ENCODE measurements around the gene SBSN. TPM values are rescaled to one million over a fixed set of nuclear protein-coding genes. Genes with fewer than 3 reads are reported as not detected.
A peak's percentile ranks its signal among the peaks of the same experiment; 100 is the strongest.

SBSN gene
- total and polyA plus RNA-seq, 12 donors = 0.20 TPM; not detected in 11

DNA sequence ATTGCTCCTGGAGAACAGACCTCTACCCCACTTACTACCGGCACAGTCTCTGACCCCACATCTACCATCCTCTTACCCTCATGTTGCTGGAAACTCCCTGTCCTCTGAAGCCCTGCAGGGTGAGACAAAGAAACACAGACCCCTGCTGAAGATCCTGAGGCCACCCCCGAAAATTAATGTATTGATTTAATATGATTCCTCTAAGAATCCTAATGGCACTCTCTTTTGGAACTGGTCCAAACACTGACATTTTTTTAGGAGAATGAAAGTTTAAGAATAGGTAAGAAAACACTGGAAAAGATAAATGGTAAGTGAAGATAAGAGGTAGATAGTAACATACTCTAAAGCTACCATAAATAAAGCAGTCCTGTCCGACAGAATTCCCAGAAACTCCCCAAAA is 20.0 kb downstream of the SBSN start:
- intact Hi-C loops (cut with DNase I) = loop anchor here in 1 of 10 donors (5.0 kb wide), 1 partner anchor 79 kb away; the partner anchor contains the start of gene PMIS2
- DNase-seq (no peak), ATAC-seq (no peak)
- H3K27ac ChIP-seq = no peak overlapping the region
- WGBS, 2 donors = 87 to 89% methylated on average over 3 of the region's 3 CpGs
- TF ChIP-seq, protein P1, sequence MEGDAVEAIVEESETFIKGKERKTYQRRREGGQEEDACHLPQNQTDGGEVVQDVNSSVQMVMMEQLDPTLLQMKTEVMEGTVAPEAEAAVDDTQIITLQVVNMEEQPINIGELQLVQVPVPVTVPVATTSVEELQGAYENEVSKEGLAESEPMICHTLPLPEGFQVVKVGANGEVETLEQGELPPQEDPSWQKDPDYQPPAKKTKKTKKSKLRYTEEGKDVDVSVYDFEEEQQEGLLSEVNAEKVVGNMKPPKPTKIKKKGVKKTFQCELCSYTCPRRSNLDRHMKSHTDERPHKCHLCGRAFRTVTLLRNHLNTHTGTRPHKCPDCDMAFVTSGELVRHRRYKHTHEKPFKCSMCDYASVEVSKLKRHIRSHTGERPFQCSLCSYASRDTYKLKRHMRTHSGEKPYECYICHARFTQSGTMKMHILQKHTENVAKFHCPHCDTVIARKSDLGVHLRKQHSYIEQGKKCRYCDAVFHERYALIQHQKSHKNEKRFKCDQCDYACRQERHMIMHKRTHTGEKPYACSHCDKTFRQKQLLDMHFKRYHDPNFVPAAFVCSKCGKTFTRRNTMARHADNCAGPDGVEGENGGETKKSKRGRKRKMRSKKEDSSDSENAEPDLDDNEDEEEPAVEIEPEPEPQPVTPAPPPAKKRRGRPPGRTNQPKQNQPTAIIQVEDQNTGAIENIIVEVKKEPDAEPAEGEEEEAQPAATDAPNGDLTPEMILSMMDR (IDR thresholded peaks at IDR 0.05) = no peak
- H3K36me3 ChIP-seq = no peaks in the 10 kb centered on the region
- H3K9me3 ChIP-seq = no peaks in the 10 kb centered on the region
- H3K4me1 ChIP-seq = peaks cover 0 to 17% (median 13%) of the 10 kb centered on the region in 9 donors
- peaks cover 0 to 60% (median 44%) of the 10 kb centered on the region in 7 donors for H3K27me3 ChIP-seq
- no peak overlapping the region for H3K4me3 ChIP-seq

DNA sequence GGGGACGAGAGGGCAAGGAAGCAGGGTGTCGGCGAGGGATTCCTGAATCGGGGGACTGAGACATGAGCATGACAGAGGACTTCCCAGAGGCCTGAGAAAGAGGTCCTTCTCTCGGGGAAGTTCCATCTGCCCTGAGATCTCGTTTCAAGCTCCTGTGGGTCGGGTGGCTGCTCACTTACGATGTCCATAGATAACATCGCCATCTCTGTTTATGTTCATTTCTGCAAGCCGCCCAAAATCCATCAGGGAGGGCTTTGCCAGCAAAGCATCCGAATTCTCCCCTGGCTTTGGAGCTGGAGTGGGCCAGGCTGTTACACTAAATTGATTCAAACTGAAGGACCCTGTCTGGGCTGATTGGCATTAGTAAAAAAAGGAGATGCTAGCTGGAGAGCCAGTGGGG is 20.6 kb downstream of the SBSN start:
- DNase-seq = no peak
- no peak overlapping the region for H3K4me3 ChIP-seq
- H3K36me3 ChIP-seq = no peaks in the 10 kb centered on the region
- peaks cover 0 to 54% (median 38%) of the 10 kb centered on the region in 7 donors for H3K27me3 ChIP-seq
- no peak for ATAC-seq
- TF ChIP-seq, protein P1 (IDR thresholded peaks at IDR 0.05) = no peak
- peaks cover 0 to 17% (median 13%) of the 10 kb centered on the region in 9 donors for H3K4me1 ChIP-seq
- H3K27ac ChIP-seq = no peak overlapping the region
- intact Hi-C loops (cut with DNase I) = loop anchor here in 1 of 10 donors (5.0 kb wide), 1 partner anchor 80 kb away; the partner anchor contains the start of gene PMIS2
- no peaks in the 10 kb centered on the region for H3K9me3 ChIP-seq
- 80 to 83% methylated on average over 11 of the region's 11 CpGs for WGBS, 2 donors

DNA sequence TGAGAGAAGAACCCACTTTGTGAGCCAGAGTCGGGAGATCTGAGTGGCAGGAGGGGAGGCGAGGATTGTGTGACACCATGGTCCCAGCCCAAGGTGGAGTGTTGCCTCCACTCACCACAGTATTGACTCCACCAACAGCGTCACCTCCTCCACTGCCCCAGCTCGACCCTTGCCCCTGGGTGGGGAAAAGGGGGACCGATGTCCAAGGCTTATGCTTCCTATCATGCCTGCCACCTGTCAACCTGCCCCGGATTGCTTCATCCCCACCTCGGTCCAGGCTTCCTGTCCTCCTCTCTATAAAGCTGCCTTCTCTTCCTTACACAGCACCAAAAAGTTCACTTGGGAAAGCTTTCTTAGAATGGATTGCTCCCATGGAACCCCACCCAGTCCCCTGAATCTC is 22.1 kb downstream of the SBSN start:
- H3K4me1 ChIP-seq = peaks cover 0 to 17% (median 13%) of the 10 kb centered on the region in 9 donors
- DNase-seq (no peak), ATAC-seq (no peak)
- WGBS, 2 donors = 79 to 87% methylated on average over 7 of the region's 7 CpGs
- no peak overlapping the region for H3K27ac ChIP-seq
- peaks cover 0 to 39% (median 23%) of the 10 kb centered on the region in 7 donors for H3K27me3 ChIP-seq
- H3K9me3 ChIP-seq = no peaks in the 10 kb centered on the region
- TF ChIP-seq, protein P1 (IDR thresholded peaks at IDR 0.05) = no peak
- intact Hi-C loops (cut with DNase I) = loop anchor here in 1 of 10 donors (5.0 kb wide), 1 partner anchor 81 kb away; the partner anchor contains the start of gene PMIS2
- no peak overlapping the region for H3K4me3 ChIP-seq
- no peaks in the 10 kb centered on the region for H3K36me3 ChIP-seq

DNA sequence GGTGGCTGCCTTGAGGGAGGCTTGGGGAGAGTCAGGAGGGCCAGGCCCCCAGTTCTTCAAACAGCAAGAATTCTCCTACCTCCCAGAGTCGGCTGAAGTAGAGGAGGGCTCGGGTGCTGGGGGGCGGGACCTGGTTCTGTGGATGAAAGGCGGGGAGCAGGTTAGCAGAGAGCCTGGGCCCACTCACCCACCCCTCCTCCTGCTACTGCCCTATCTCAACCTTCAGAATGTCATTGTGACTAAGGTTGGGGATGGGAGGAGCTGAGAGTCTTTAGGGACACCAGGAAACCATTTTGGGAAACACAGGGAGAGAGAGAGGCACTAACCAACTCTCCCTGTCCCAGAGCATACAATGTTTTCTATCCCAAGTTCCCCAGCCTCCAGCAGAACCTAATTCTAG is 25.4 kb downstream of the SBSN start:
- peak in 5 of 8 donors; percentile 35 to 60 (median 54) for ATAC-seq
- H3K36me3 ChIP-seq = no peaks in the 10 kb centered on the region
- TF ChIP-seq, protein P1 (IDR thresholded peaks at IDR 0.05) = no peak
- WGBS, 2 donors = 68 to 73% methylated on average over 4 of the region's 4 CpGs
- H3K9me3 ChIP-seq = no peaks in the 10 kb centered on the region
- no peak overlapping the region for H3K27ac ChIP-seq
- H3K4me1 ChIP-seq = no peaks in the 10 kb centered on the region
- H3K27me3 ChIP-seq = peaks cover 0 to 7% (median under 1%) of the 10 kb centered on the region in 7 donors
- no peak overlapping the region for H3K4me3 ChIP-seq
- no peak for DNase-seq
- intact Hi-C loops (cut with DNase I) = no loop called here
